ENCODE measurements around the gene SYNCRIP.

SYNCRIP gene

GRCh38 chr6:85669735-85670194 lies 27.1 kb upstream of the SYNCRIP start:
- peak; percentile 83 for DNase-seq (ENCODE audit: low read depth)

- DNase-seq (ENCODE audit: low read depth): no peak
Measured at GRCh38 chr6:85662251-85662650, 19.6 kb upstream of the SYNCRIP start.

- peak; percentile 97 for DNase-seq (ENCODE audit: low read depth)
Measured at GRCh38 chr6:85660181-85660611, 17.5 kb upstream of the SYNCRIP start.

- no peak for DNase-seq (ENCODE audit: low read depth)
Measured at GRCh38 chr6:85650606-85651005, 7.9 kb upstream of the SYNCRIP start.

GRCh38 chr6:85644279-85644762 lies 1.6 kb upstream of the SYNCRIP start:
- no peak for DNase-seq (ENCODE audit: low read depth)

GRCh38 chr6:85643537-85644278 lies 1.0 kb upstream of the SYNCRIP start:
- peak; percentile 96 for DNase-seq (ENCODE audit: low read depth)

- peak; percentile 64 for DNase-seq (ENCODE audit: low read depth)
Measured at GRCh38 chr6:85641897-85642773, 551 bp downstream of the SYNCRIP start.

GRCh38 chr6:85641522-85641896 lies 1.2 kb downstream of the SYNCRIP start:
- peak; percentile 6 for DNase-seq (ENCODE audit: low read depth)

- DNase-seq (ENCODE audit: low read depth): peak; percentile 9
Measured at GRCh38 chr6:85640821-85641220, 1.9 kb downstream of the SYNCRIP start.

GRCh38 chr6:85637579-85637978 lies 5.1 kb downstream of the SYNCRIP start:
- no peak for DNase-seq (ENCODE audit: low read depth)

- DNase-seq (ENCODE audit: low read depth): no peak
Measured at GRCh38 chr6:85632164-85632942, 10.3 kb downstream of the SYNCRIP start.

- DNase-seq (ENCODE audit: low read depth): peak; percentile 15
Measured at GRCh38 chr6:85631117-85631516, 11.6 kb downstream of the SYNCRIP start.

- no peak for DNase-seq (ENCODE audit: low read depth)
Measured at GRCh38 chr6:85628353-85628752, 14.3 kb downstream of the SYNCRIP start.

- peak; percentile 61 for DNase-seq (ENCODE audit: low read depth)
Measured at GRCh38 chr6:85620308-85620707, 22.4 kb downstream of the SYNCRIP start.

GRCh38 chr6:85614780-85615179 lies 27.9 kb downstream of the SYNCRIP start:
- DNase-seq (ENCODE audit: low read depth): no peak

GRCh38 chr6:85612690-85613474 lies 29.8 kb downstream of the SYNCRIP start:
- no peak for DNase-seq (ENCODE audit: low read depth)

- DNase-seq (ENCODE audit: low read depth): no peak
Measured at GRCh38 chr6:85610182-85610895, 32.3 kb downstream of the SYNCRIP start.

- DNase-seq (ENCODE audit: low read depth): no peak
Measured at GRCh38 chr6:85602100-85602499, 40.6 kb downstream of the SYNCRIP start.

- no peak for DNase-seq (ENCODE audit: low read depth)
Measured at GRCh38 chr6:85600713-85601313, 41.9 kb downstream of the SYNCRIP start.
